Kidney (tissue), 14 donors: ENCODE results near the gene EMC6. TPM values are rescaled to one million over a fixed set of nuclear protein-coding genes. Genes with fewer than 3 reads are reported as not detected.

Experiments used
- DNase-seq, 5 donors: peaks; one replicate each; pipeline ENCODE4 v3.0.0-alpha.2; 2013 to 2020
- FAIRE-seq: peaks from 2 replicates; lab custom pipeline; 2012; peaks lifted over from hg19 to GRCh38; lab: Jason Lieb, UNC
- H3K27ac ChIP-seq, 2 donors: one replicate each; pipeline ENCODE4 v1.7.0; 2013; ENCODE audit warnings: low read depth in 2 of 2, low read length in 2 of 2, inconsistent platforms in 1 of 2
- H3K27me3 ChIP-seq: one replicate; pipeline ENCODE4 v1.7.1; 2013; ENCODE audit warnings: low read length, inconsistent platforms; ENCODE audit not compliant: control insufficient read depth, insufficient read depth
- H3K36me3 ChIP-seq, 3 donors: one replicate each; pipeline versions ENCODE4 v1.7.0 to v1.7.1; 2013; ENCODE audit warnings: low read length in 3 of 3, control low read depth in 1 of 3, inconsistent platforms in 1 of 3; ENCODE audit not compliant: insufficient read depth in 3 of 3, control insufficient read depth in 2 of 3
- H3K4me1 ChIP-seq, 3 donors: one replicate each; pipeline versions ENCODE4 v1.7.0 to v1.7.1; 2013; ENCODE audit warnings: low read length in 3 of 3, inconsistent platforms in 1 of 3, low read depth in 1 of 3; ENCODE audit not compliant: control insufficient read depth in 2 of 3, insufficient read depth in 2 of 3
- H3K4me3 ChIP-seq, 3 donors: one replicate each; pipeline versions ENCODE4 v1.7.0 to v1.8.1; 2013; ENCODE audit warnings: low read length in 3 of 3, control low read depth in 1 of 3, inconsistent platforms in 1 of 3
- H3K9ac ChIP-seq, 3 donors: one replicate each; pipeline versions ENCODE4 v1.7.0 to v1.7.1; 2013; ENCODE audit warnings: low read length in 3 of 3, control low read depth in 1 of 3, inconsistent platforms in 1 of 3
- H3K9me3 ChIP-seq, 3 donors: one replicate each; pipeline versions ENCODE4 v1.7.0 to v1.7.1; 2013; ENCODE audit warnings: low read length in 3 of 3, control low read depth in 1 of 3, inconsistent platforms in 1 of 3; ENCODE audit not compliant: control insufficient read depth in 2 of 3, insufficient read depth in 1 of 3
- intact Hi-C: fragments of 100-400 bp; cut with DNase I; formaldehyde crosslinking; loops from one replicate; pipeline ENCODE4 v1.11.1; 2022
- polyA plus RNA-seq: library from polyadenylated mRNA; stranded (reverse); fragments of 350-450 nt; fragmentation: Illumina TruSeq; extraction: RNeasy Lipid Tissue Mini Kit (QIAGEN cat#74804); gene quantifications from one replicate; pipeline ENCODE4 v1.2.3, GENCODE V29; 2014; ENCODE audit warnings: low read depth, low replicate concordance; ENCODE audit not compliant: insufficient read depth
- total RNA-seq: library from RNA; stranded (reverse); fragmentation: NEBNext Ultra II Directional; extraction: Animal tissue kit (Norgen Biotek cat#: 25700); gene quantifications from one replicate; pipeline ENCODE4 v1.2.1, GENCODE V29; 2021
- TF ChIP-seq, protein P1 (sequence below): IDR thresholded peaks from 3 replicates; pipeline ENCODE4 v1.5.1; 2012; ENCODE audit warnings: mild to moderate bottlenecking, moderate library complexity, borderline replicate concordance; ENCODE audit not compliant: insufficient read depth; ENCODE audit errors: extremely low read depth
- donor health status: control.
- donor health status: control.
- donor health status: control.
- donor health status: control.
- donor health status: control.
- donor health status: DM: yes; HTN: yes; CAD: no.
- donor health status: Normal renal cell carcinoma (clear cell type).

Gene EMC6
- total and polyA plus RNA-seq, 2 donors from 2014 or later = 25.6 to 77.1 TPM

DNA sequence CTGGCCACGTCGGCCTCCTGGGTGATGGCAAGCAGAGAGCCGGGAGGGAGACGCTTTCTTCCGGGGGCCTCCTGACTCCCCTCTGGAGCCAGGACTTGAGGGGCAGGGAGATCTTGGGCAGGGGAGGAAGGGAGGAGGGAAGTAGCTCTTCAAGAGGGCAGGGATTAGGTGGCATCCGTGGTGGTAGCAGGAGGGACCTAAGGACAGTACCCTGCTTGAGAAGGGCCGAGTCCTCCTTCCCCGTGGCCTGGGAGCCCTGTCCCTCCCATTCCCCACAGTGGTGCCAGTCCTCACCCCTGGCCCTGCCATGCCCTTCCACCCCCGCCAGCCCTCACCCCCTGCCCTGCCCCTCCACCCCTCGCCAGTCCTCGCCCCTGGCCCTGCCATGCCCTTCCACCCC is 12.8 kb upstream of the EMC6 start:
- H3K27me3 ChIP-seq = no peaks in the 10 kb centered on the region
- DNase-seq = no peak
- no peak overlapping the region for H3K9ac ChIP-seq
- H3K36me3 ChIP-seq = no peaks in the 10 kb centered on the region
- H3K4me3 ChIP-seq = no peak overlapping the region
- H3K27ac ChIP-seq = no peak overlapping the region
- FAIRE-seq = no peak
- peaks cover 0 to 6% (median 1%) of the 10 kb centered on the region in 3 donors for H3K4me1 ChIP-seq
- intact Hi-C loops = no loop called here
- TF ChIP-seq, protein P1, sequence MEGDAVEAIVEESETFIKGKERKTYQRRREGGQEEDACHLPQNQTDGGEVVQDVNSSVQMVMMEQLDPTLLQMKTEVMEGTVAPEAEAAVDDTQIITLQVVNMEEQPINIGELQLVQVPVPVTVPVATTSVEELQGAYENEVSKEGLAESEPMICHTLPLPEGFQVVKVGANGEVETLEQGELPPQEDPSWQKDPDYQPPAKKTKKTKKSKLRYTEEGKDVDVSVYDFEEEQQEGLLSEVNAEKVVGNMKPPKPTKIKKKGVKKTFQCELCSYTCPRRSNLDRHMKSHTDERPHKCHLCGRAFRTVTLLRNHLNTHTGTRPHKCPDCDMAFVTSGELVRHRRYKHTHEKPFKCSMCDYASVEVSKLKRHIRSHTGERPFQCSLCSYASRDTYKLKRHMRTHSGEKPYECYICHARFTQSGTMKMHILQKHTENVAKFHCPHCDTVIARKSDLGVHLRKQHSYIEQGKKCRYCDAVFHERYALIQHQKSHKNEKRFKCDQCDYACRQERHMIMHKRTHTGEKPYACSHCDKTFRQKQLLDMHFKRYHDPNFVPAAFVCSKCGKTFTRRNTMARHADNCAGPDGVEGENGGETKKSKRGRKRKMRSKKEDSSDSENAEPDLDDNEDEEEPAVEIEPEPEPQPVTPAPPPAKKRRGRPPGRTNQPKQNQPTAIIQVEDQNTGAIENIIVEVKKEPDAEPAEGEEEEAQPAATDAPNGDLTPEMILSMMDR = no peak
- H3K9me3 ChIP-seq = no peaks in the 10 kb centered on the region

DNA sequence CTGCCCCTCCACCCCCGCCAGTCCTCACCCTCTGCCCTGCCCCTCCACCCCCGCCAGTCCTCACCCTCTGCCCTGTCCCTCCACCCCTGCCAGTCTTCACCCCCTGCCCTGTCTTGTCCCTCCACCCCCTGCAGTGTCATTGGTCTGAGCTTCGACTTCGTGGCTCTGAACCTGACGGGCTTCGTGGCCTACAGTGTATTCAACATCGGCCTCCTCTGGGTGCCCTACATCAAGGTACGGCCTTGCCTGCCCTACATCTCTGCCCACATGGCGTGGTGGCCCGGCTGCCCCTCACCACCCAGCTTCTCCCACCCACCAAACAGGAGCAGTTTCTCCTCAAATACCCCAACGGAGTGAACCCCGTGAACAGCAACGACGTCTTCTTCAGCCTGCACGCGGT is 12.3 kb upstream of the EMC6 start:
- Histone ChIP-seq H3K9ac (no peak overlapping the region), H3K9me3 (no peaks in the 10 kb centered on the region), H3K4me3 (no peak overlapping the region), H3K27me3 (no peaks in the 10 kb centered on the region), H3K4me1 (peaks cover 0 to 11% (median 7%) of the 10 kb centered on the region in 3 donors), H3K27ac (no peak overlapping the region), H3K36me3 (peaks cover 0 to 3% (median 0%) of the 10 kb centered on the region in 3 donors)
- TF ChIP-seq, protein P1 = no peak
- DNase-seq (no peak), FAIRE-seq (no peak)
- intact Hi-C loops = no loop called here

DNA sequence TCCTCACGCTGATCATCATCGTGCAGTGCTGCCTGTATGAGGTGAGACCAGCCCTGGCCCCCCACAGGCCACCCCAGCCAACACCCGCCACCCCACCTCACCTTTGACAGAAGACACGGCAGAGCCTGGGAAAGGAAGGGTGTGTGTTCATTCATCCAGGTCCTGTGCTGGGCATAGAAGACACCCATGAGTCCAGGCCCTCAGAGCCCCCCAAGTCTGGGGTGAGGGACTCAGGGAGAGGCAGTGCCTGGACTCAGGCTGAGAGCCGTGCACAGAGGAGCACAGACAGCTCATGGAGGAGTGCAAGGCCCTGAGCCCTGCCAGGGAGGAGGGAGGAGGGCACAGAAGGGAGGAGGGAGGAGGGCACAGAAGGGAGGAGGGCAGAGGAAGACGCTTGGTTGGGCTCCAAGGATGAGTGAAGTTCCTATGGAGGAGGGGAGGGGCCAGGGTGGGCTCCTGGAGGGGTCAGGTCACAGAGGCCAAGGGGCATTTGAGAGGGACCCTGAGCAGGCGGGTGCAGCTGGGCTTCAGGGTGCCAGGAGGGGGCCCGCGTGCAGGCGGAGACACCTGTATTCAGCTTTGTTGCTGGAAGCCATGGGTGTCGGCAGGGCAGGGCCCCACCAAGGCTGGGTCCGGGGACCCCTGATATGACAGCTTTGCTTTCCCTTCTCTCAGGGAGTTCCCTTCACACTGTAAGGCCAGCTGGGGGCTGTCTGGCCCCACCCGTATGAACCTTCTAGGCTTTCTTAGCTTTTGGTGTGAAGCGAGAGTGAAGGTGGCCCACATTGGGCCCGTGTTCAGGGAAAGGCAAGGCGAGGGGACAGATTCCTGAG is 11.6 kb upstream of the EMC6 start:
- peaks cover 0 to 12% (median 9%) of the 10 kb centered on the region in 3 donors for H3K4me1 ChIP-seq
- DNase-seq = no peak
- no peaks in the 10 kb centered on the region for H3K27me3 ChIP-seq
- peaks cover 0 to 3% (median 0%) of the 10 kb centered on the region in 3 donors for H3K36me3 ChIP-seq
- H3K9me3 ChIP-seq = no peaks in the 10 kb centered on the region
- TF ChIP-seq, protein P1 = no peak
- no peak overlapping the region for H3K27ac ChIP-seq
- H3K9ac ChIP-seq = no peak overlapping the region
- no peak for FAIRE-seq
- intact Hi-C loops = no loop called here
- no peak overlapping the region for H3K4me3 ChIP-seq
